Measurements from ENCODE around the gene TMEM259.

The TMEM259 gene

GRCh38 chr19:1017115-1017905, 3.6 kb downstream of the TMEM259 start:
- no peak for DNase-seq (ENCODE audit: low read depth in 2 of 2)

DNA sequence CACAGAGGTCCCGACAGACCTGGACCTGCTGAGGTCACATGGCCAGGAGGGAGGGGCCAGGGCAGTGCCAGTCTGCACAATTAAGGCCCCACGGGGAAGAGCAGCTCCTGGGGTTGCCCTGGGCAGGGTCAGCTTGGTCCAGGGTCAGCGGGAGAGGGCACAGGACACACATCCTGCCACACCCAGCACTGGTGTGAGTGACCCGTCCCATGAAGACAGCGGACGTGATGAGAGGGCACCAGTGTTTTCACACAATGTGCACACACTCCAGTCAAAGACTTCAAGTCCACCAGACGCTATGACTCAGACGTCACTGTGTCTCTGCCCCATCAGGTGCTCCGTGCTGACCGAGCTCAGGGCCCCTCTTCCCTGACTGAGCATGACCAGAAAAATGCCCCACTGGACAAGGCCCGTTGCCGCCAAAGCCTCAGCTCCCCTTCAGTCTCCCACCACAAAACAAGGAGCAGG, 4.2 kb downstream of the TMEM259 start:
- DNase-seq (ENCODE audit: low read depth in 2 of 2) = no peak

- no peak for DNase-seq (ENCODE audit: low read depth in 2 of 2)
Measured at GRCh38 chr19:1015782-1016646, 4.9 kb downstream of the TMEM259 start.

GRCh38 chr19:1015061-1015781, 5.7 kb downstream of the TMEM259 start:
- DNase-seq (ENCODE audit: low read depth in 2 of 2) = no peak

- no peak for DNase-seq (ENCODE audit: low read depth in 2 of 2)
Measured at GRCh38 chr19:1014161-1015060, 6.5 kb downstream of the TMEM259 start.

DNA sequence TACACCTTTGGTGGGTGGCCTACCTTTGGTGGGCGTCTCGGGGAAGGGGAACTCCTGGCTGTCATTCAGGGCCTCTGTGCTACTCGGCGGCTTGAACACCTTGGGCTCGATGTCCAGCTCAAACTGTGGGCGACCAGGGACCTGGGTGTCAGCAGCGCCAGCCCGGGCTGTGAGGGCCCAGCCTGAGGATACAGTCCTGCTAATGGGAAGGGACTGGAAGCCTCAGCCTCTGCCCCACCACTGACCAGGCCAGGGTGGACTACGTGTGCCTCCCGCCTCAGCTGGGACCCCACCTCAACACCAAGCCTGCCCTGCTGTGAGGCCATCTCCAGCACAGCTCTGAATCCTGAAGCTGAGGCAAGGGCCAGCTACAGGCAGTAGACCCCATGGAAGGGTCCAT, 7.7 kb downstream of the TMEM259 start:
- no peak for DNase-seq (ENCODE audit: low read depth in 2 of 2)

GRCh38 chr19:1012334-1012733, 8.6 kb downstream of the TMEM259 start:
- DNase-seq (ENCODE audit: low read depth in 2 of 2) = no peak

- DNase-seq (ENCODE audit: low read depth in 2 of 2) = no peak
Measured at GRCh38 chr19:1011831-1012333, 9.0 kb downstream of the TMEM259 start.

DNA sequence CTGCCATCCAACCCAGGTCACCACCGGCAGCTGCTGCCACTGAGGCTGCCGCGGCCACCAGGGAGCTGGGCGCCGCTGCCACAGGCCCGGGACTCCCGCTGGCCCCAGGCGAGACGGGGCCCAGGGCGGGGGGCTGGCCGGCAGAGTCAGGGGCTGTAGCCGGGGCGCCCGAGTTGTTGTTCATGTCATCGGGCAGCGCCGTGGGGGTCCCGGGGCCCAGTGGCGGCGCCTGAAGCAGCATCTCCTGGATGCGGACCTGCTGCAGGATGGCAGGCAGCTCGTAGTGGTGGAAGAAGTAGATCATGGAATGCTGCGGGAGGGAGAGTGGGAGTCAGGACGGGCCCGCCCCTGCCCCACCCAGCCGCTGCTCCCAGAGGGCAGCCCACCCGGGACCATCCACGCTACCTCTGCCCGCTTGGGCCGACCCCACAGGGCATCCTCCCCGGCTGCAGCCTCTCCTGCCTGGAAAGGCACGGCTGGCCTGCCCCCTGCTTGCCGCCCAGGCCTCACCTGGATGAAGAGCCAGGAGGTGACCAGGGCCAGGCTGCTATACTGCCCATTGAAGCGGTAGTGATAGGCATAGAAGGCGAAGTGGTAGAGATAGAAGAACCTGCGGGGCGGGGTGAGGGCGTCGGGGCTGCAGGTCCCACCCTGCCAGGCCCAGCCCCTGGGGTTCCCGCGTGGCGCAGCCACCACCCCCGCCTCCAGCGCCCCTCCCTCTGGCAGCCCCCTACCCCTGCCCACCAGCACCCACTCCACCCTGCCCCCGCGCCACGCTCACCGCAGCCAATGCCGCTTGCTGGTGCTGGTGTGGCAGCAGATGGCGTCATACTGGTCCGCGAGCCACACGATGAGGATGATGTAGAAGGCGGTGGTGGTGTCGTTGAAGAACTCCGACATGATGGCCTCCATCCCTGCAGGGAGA, 10.1 kb downstream of the TMEM259 start:
- DNase-seq (ENCODE audit: low read depth in 2 of 2) = no peak

DNA sequence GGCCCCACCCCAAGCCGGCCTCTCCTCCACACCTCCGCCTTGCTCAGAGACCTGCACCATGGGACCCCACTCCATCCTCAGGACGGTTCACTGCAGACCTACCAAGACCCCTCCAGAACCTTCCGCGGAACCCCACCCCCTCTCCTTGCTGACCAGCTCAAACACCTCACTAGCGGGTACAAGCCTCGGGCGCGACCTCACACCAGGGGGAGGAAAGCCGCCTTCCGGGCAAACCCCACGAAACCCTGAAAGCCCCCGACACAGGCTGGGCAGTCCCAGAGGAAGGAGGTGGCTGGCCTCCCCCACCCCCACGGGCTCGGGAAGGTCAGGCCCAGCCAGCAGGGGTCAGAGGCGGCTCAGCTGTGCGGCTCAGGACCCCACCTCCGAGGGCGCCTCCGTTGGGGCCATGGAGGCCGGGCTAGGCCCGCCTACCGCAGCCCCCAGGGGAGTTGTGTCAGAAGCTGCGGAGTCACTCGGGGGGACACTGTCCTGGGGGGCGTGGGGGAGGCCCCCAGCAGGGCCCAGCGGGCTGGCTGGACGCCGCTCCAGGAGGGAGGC, 10.9 kb downstream of the TMEM259 start:
- no peak for DNase-seq (ENCODE audit: low read depth in 2 of 2)

DNA sequence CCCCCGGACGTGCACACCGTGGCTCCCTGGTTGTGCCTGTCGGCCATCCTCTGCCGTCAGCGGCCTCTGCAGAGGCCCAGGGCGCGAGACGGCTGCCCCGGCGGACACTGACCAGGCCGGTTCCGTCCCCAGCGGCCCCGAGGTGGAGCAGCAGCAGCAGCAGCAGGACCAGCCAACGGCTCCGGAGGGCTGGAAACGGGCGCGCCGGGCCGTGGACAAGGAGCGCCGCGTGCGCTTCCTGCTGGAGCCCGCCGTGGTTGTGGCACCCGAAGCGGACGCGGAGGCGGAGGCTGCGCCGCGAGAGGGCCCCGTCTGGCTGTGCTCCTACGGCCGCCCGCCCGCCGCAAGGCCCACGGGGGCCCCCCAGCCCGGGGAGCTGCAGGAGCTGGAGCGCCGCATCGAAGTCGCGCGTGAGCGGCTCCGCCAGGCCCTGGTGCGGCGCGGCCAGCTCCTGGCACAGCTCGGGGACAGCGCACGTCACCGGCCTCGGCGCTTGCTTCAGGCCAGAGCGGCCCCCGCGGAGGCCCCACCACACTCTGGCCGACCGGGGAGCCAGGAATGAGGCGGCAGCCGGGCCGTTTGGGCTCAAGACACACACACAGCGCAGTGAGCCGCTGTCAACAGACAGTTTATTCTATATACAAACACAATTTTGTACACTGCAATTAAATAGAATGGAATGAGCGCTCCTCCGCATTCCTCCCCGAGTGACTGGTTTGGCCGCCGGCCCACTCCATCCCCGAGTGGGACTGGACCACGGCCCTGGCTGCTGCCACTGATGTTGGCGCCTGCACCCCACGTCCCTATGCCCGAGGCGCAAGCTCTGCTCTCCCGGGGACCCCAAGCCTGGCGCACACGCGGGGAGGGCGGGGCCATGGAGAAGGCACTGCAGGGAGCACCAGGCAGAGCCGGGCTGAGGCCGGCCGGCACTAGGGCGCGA, 11.6 kb downstream of the TMEM259 start:
- DNase-seq (ENCODE audit: low read depth in 2 of 2) = no peak

DNA sequence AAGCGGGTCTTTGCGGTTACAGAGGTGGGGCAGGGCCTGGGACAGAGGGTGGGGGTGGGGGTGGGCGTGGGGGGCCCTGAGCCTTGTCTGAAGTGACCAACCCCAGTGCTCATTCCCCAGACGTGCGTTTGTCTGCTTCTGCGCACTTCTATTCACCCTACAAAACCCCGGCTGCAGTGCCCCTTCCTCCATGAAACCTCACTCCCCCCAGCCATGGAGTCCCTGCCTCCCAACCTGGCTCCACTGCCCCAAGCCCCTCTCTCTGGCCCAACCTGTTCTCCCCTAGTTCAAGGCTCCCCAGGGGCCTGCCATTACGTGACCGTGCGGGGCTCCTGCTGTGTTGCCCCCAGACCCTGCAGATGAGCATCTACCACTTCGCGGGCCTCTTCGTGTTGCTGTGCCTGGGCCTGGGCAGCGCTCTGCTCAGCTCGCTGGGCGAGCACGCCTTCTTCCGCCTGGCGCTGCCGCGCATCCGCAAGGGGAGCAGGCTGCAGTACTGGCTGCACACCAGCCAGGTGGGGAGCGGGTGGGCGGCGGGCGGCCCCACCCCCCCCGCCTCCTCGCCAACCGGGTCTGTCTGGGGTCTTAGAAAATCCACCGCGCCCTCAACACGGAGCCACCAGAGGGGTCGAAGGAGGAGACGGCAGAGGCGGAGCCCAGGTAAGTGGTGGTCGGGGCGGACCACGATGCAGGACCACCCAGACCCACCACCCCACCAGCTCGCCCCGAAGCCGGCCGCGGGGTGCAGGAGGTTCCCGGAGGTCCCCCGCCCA, 12.5 kb downstream of the TMEM259 start:
- DNase-seq (ENCODE audit: low read depth in 2 of 2) = no peak

- no peak for DNase-seq (ENCODE audit: low read depth in 2 of 2)
Measured at GRCh38 chr19:1007399-1008251, 13.3 kb downstream of the TMEM259 start.

GRCh38 chr19:1006711-1007398, 14.1 kb downstream of the TMEM259 start:
- no peak for DNase-seq (ENCODE audit: low read depth in 2 of 2)

GRCh38 chr19:1004803-1005664, 15.9 kb downstream of the TMEM259 start:
- DNase-seq (ENCODE audit: low read depth in 2 of 2) = no peak

All from stimulated activated CD8-positive, alpha-beta memory T cell treated with anti-CD3 and anti-CD28 coated beads, Interleukin-15, amount 100 ng/mL, for 48 hours (primary cell).